Measurements from ENCODE around the gene POLE.

The POLE gene

DNA sequence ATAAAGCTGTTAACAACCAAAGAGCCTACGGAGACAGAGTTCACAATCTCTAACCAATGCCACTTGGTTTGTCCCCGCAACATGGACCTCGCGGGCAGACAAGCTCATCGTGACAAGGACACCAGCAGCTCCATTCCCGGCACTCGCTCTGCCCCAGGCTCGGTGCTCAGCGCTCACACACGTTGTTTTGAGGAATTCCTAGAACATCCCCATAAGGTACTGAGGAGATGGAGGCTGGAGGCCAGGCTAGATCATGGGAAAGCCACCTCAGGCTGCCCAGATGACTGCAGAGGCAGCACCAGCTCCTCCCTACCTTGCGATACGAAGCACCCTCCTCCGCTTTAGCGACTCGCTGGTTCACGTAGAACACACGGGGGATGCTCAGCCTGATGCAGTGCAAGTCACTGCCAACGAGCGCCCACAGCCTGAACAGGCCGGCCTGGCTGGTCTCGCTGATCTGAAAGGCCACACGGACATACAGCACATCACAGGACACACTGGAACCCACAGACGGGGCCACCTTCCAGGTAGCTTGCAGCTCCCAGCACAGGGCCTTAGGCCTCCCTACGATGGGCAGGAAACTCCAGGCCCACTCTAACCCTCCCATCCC, 38.4 kb downstream of the POLE start:
- DNase-seq, result no peak

DNA sequence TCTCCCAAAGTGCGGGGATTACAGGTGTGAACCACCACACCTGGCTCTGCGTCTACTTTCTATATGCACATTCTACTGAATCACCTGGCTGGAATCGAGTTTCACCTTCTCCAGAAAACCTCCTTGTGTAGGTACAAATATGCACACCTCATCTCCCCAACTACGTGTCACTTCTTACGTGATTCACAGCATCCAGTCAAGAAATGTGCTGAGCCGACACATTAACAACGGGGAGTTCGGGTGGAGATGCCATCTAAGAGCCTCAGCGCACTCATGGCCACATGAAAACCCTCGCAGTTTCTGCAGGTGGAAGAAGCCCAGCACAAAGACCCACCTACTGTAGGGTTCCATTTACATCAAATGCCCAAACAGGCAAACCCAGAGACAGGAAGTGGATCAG, 39.3 kb downstream of the POLE start:
- DNase-seq, result no peak

DNA sequence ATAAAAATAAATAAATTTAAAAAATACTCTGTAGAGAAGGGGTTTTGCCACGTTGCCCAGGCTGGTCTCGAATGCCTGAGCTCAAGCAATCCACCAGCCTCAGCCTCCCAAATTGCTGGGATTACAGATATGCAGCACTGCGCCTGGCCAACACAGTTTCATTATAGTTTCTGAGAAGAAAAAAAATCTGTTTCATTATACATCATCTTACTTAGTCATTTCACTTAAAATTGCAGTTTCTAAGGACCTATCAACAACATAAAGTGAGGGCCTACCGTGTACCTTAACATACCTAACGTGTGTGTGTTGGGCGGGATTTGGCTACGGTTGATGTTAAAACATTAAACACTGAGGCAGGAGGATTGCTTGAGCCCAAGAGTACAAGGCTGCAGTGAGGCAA, 40.3 kb downstream of the POLE start:
- no peak for DNase-seq

DNA sequence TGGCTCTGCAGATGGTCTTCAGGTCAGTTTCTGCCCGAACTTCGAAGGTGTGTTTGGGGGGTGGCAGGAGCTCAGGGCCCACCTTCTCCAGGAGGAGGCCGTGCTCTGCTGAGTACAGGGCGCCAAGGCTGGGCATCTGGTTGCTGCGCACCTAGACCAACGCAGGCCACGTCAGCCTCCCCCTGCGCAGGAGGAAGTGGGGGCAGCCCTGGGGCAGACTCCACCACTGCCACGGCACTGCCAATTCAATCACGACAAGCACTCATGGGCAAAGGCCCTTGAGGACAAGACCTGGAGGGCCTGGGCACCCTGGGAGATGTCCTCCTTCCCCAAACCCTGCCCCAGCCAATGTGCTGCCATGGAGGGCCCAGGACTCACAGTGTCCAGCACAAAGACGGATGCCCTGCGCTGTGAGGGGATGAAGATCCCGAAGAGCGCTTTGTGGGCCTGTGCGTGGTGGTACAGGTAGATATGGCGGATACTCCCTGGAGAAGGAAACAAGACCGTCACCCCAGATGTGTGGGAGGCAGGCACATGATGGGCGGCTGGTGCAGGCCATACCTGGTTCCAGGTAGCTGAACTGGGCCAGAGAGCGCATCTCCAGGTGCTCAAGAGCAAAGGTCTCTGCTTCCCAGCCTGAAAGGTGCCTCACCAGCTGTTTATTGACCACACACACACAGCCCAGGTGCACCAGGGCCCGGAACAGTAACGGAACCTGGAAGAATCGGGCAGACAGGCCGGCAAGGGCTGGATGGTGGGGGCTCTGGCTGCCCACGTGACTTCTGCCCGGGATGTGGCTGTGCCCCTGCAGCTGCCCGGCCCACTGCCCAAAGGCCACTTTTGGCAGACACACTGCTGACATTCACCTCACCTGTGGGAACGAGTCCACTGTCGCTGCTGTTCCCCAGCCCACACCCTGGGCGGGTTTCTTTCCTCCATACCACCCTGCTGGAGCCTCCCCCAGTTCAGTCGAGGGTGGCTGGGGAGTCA, 44.0 kb downstream of the POLE start:
- no peak for DNase-seq

DNA sequence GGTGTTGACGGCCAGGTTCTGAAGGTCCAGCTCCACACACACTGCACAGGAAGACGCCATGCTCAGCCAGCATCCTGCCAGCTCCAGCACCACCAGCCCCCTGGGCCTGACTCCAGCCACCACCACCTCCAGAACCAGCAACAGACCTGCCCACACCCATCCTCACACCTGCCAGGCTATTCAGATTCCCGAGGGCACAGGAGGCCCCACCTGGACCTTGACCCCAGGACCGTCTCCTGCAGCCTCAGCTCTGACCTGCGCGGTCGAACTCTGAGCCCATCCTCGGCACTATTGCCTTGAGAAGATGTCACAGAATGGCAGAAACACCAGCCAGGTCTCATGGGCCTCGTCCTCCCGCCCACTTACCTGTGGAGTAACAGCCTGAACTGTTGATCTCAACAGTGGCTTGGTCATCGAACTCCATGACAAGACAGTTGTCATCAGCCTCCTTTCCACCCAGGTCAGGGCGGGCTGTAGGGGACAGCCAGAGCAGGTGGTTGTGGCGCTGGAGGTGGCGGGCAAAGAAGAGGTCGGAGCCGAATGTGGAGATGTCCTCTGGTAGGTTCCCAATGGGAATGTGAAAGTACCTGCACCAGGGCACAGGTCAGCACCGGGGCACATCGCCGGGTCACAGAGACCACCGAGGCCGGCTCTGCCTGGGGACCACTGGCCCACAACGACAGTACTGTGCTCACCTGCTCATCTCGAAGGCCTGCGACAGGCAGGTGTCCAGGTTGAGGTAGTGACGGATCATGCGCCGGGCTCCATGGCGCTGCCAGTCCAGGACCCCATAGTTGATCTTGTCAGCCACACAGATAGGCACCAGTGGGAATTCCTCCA, 45.1 kb downstream of the POLE start:
- DNase-seq, result no peak

DNA sequence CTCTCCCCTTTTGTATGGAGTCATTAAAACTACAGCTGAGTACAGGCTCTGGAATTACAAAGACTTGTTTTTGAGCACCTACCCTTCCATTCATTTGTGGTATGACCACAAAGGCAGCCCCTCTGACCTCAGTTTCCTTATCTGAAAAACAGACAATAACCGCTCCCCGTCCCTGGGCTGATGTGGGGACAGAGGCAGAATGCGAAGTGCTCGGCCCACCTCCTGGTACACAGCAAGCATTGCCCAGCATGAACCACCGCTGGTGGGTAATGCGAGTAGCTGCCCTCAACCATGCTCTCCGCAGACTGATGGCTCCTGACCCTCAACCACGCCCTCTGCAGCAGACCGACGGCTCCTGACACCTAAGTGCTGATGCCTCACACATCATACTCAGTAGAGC, 46.2 kb downstream of the POLE start:
- DNase-seq, result no peak

DNA sequence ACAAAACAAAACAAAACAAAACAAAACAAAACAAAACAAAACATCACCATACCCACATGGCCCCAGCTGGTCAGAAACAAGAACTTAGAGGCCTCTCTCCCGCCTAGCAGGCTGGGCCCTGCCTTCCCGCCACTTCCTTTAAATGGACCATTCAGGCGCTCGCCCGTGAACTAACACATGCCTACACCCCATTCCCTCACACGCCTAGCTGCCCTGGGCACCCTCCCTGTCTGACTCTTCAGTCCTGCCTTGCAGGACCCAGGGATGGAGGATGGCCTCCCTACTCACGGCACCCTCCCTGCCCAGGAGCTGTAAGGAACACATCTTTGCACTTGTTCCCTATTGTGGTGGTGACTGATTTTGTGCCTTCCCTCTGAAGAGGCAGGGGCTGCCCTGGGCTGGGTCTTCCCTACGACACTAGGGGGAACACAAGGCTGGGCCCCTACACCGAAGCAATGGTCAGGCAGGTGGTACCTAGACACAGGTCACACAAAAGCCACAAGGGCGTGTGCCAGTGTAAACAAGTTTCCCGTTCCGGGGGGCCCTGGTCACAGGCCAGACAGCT, 47.1 kb downstream of the POLE start:
- no peak for DNase-seq

DNA sequence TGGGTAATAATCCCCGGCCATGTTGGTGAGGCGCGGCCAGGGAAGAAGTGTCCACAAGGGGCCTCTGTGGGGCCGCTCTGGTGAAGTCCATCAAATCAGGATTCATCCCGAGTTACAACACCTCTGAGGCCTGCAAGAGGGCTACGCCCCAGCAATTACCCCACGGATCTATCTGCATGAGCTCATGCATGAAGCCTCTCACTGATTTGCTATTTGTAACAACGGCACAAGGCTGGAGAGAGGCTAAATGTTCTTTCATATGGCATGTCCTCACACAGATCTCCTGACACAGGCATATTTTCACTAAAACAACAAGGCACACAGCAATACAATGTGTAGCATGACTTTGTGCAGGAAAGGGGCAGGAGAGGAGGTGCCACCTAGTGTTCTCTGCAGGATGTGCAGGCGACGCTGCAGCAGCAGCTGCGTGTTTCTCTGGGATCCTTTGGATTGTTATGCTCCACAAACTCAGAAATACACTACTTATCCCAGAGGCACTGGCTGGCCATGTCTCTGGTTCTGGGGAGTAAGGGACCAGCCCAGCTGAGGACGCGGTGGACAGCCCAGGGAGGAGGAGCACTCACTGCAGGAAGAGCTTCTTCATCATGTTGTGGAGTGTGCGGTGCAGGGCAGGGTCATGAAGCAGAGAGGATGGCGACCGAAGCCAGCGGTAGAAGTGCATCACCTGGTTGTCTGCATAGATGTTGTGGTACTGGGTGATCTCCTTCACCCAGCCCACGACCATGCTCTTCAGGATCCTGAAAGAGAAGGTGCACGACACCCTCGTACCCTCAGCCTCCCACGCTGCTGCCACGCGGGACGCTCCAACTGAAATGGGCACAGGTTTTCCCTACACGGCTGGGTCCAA, 48.4 kb downstream of the POLE start:
- DNase-seq, result no peak

DNA sequence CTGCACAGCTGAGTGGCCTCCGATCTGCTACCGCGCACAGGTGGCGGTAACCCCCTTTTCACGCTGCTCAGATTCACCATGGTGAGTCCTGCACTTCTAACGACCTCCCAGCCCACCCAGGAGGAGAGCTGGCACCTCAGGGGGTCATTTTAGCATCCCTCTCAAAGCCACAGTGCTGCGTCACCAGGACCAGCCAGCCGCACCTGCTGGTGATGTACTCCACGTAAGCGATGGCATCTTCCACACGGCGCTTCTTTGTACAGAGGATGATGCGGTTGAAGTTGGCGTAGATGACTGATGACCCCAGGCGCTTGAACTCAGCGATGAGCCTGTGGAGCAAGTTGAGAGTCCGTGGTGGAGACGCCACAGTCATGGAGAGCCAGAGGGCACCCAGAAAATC, 49.3 kb downstream of the POLE start:
- DNase-seq, result no peak

DNA sequence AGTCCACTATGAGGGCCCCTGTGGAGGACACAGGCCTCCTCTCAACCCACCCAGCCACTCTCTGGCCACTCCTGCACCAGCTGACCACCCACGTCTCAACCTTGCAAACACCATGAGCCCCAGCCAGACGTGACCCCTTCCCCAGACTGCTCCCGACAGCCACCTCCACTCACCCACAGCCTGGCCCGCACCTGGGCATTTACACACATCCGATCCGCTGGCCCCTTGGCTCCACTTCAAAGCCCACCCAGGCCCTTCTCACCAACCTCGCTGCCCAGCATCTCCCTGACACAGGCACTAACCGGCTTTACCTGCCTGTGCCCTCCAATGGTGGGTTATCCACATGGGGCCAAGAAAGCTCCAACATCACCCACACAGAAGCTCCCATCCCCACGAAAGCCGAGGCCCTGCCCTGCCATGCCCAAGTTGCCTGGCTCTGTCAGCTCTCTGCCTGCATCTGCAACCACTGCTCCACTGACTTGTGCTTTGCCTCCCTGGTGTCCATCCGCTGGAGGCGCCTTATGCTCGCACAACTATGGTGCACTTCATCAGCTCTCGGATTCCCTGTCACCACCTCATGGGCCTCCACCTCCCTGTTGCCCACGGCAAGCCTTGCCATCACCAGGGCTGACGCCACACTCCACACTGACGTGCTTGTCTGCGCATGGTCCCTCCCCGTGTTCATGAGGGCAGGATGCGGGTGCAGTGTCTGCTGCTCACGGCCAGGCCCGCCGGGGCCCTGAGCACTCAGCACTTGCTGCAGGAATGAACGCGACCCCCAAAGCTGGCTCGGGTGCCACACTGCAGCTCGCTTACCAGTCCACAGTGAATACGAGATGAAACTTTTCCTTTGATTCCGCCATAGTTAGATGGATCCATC, 51.8 kb downstream of the POLE start:
- DNase-seq, result no peak

DNA sequence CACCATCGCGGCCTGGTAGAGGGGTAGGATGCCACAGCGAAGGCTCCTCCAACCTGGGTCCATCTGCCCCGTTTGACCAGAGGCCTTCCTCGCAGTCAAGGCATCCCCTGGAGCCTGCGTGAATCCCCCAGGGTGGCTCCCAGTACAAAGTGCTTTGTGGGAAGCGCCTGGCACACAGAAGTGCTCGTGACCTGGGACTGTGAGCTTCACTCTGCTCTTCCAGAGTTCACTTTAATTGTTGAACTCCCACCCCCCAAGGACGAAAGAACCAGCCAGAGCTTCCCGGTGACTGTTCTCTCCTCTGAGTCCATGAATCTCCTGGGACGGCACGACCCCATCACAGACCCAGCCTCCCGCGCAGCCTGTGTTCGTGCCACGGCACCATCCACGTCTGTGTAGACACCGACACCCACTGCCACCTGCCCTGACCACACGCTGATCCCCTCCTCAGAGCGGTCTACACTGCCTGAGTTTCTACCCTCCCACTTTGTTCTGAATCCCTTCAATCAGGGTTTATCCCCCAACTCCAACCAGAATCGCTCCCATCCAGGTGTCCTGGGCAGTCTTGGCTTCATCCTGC, 52.6 kb downstream of the POLE start:
- DNase-seq, result no peak

DNA sequence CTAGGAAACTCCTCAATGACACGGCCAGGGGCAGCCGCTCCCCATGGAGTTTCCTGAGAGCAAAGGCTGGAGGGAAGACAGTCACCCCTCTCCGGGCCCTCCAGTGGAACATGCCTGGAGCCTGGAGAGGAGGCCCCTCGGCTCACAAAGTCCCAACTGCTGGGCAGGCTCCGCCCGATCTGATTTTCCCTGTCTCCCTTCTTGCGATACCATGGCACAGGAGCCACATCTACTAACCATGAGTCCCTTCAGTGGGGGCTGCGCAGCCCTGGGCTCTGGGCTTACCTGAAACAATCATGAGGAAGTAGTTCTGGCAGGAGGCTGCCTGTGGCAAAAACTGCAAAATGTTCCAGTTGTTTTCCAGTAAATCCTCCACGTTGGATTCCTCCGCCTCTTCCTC, 53.2 kb downstream of the POLE start:
- DNase-seq, result no peak

DNA sequence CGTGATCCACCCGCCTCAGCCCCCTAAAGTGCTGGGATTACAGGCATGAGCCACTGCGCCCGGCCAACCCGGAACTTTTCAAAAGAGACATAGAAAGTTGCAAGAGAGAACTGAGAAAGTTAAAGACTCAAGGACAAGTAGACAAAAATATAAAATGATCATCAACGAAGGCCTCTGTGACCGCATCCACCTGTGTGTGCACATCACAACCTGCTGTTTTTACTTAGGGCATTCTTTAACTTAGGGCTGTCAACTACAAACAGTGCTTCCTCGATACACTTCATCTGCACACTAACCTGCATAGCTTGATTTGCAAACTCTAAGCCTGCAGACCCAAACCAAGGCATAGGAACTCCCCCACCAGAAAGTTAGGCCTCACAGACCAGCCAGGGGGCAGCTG, 53.7 kb downstream of the POLE start:
- DNase-seq, result no peak

DNA sequence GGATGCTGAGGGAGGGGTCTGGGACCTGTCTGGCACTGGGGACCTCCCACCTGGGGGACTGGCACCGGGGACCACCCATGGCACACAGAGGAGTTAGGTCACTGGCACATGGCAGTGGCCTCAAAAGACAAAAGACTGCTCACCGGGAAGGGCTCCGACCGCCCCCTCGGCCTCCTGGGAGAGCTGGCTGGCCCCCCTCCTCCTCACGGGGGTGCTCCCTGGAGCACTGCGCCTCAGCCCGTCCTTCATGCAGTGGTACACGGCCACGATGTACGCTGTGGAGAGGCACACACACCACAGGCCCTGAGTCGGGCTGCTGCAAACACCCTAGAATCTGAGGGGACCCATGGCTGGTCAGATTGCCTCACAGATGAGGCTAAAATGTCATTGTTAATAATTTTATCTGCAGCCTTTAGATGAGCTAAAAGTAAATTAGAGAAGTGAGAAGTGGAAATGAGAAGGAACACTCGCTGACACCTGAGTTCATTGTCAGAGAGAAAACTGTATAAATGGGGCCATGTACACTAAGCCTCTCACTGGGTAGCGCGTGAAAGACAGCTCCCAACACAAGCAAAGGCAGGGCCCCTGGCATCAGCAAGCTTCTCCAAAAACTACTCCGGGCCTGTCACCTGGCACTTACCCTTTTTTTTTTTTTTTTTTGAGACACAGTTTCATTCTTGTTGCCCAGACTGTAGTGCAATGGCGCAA, 54.5 kb downstream of the POLE start:
- no peak for DNase-seq

DNA sequence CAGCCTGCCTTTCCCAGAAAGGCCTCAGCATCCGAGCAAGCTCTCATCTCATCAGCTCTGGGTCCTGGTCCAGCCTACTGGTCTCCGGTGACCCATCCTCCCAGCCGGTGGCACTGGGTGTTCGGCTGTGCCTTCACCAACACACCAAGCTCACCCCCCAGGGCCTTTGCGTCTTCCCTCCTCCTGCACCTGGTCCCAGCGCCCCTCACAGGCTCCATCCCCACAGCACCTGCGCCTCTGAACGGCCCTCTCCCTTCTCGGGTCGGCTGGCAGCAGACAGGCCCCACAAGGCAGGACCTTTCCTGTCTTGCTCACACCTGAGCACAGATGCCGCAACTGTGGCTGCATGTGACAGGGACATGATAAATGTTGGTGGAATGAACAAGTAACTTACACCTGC, 55.5 kb downstream of the POLE start:
- no peak for DNase-seq

DNA sequence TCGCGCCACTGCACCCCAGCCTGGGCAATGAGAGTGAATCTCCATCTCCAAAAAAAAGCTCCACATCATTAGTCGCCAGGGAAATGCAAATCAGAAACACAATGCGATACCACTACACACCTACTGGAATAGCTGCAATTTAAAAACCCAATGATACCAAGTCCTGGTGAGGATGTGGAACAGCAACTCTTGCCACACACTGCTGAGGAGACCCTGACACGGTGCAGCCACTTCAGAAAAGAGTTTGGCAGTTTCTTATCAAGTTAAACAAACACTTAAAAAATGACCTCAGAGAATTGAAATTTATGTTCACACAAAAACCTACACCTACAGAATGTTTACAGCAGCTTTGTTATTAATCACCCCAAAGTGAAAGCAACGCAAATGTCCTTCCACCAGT, 56.5 kb downstream of the POLE start:
- DNase-seq, result no peak

DNA sequence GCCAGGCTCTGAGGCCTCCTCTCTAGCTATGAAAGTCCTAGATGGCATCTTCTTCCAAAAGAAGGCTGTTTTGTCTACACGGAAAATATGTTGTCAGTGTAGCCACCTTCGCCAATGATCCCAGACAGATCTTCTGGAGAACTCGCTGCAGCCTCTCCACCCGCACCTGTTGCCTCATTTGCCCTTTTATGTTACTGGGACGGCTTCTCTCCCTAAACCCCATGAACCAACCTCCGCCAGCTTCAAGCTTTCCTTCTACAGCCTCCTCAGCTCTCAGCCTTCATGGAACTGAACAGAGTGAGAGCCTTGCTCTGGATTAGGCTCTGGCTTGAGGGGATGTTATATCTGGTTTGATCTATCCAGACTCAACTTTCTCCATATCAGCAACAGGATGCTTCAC, 57.8 kb downstream of the POLE start:
- no peak for DNase-seq

DNA sequence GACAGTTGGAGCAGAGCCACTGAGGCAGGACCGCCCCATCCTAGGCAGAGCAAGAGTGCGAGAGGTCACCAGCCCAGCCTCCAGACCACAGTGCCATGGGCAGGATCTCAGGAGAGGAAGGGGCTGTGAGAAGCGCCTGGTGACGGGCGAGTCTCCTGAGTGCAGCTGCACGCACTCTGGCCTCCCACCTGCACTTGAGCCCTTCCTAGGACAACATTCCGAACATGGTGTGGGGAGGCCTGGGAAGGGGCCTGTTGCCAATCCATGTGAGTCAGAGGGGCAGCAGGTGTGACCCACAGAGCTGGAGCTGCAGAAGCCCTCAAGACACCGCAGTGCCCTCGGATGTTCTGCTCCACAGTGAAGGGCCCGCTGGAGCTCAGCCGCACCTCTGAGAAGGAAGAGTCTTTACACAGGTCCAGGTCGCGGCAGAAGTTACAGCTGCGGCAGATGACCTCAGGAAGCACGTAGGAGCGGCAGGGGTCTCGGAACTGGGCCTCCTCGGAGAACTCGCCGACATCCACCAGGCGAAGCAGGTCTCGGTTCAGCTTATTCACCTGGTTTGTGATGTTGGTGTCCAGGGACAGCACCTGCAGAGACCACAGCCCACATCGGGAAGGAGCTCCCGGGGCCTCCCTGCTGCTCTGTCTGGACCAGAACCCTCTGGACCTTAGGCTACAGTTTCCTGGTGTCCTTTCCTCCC, 61.3 kb downstream of the POLE start:
- DNase-seq, result no peak

DNA sequence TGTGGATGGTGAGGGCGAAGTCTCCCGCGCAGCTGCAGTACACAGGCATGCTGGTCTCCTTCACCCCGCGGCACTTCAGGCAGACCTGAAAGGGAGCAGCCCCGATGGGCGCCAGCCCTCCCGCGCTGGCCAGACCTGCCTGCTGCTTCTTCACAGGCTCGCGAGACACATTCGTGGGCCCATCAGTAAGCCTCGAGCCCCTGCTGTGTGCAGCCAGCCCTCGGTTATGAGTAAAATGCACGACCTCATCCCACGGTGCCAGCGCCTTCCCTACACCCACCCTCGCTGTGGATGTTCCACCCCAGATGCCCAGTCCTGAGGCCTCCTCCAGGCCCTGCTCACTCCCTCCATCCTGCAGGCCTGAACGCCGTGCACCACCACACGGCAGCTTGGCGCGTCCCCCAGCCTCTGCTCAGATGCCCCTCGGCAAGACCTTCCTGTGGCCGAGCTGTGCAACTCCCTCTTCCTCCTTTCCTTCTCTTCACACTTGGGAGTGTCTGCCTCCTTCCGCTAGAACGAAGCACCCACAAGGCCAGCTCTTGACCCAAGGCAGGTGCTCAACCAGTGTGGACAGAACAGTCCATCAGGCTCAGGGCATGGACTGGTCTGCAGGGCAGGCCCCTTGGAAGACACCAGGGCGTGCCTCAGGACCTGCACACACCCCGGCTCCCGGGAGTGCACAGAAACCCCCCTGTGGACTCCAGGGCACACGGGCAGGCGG, 62.1 kb downstream of the POLE start:
- DNase-seq, result no peak
